Ovary (tissue), 9 donors: ENCODE measurements around the gene SVOP. TPM values are rescaled to one million over a fixed set of nuclear protein-coding genes. Genes with fewer than 3 reads are reported as not detected.

ENCODE experiments used
- DNase-seq, 5 donors: peaks; one replicate each; pipeline ENCODE4 v3.0.0-alpha.2; 2019 to 2020
- H3K27ac ChIP-seq, 2 donors: fragments of 200-600 bp; one replicate each; pipeline versions ENCODE4 v1.5.1 to v1.8.0; 2019 to 2022
- H3K27me3 ChIP-seq: fragments of 200-600 bp; one replicate; pipeline ENCODE4 v1.8.0; 2022
- H3K36me3 ChIP-seq: fragments of 200-600 bp; sonication (generic); one replicate; pipeline ENCODE4 v1.5.1; 2019
- H3K4me1 ChIP-seq: one replicate; pipeline ENCODE4 v1.8.1; 2013; ENCODE audit warnings: mild to moderate bottlenecking, moderate library complexity; ENCODE audit not compliant: insufficient read depth
- H3K4me3 ChIP-seq: fragments of 200-600 bp; sonication (generic); one replicate; pipeline ENCODE4 v1.5.1; 2017
- H3K9me3 ChIP-seq, 2 donors: fragments of 200-600 bp in 1 of 2; sonication (generic) in 1 of 2; one replicate each; pipeline versions ENCODE4 v1.5.1 to v1.8.1; 2013 to 2019; ENCODE audit warnings: mild to moderate bottlenecking in 1 of 2, moderate library complexity in 1 of 2
- CTCF ChIP-seq, 3 donors: fragments of 450-650 bp in 2 of 3; fragments of 200-600 bp in 1 of 3; IDR thresholded peaks; one replicate each; pipeline versions ENCODE4 v1.5.1 to v1.8.0; 2016 to 2022; ENCODE audit warnings: antibody characterized with exemption in 3 of 3, mild to moderate bottlenecking in 1 of 3
- EP300 ChIP-seq: sonication (generic); formaldehyde crosslinking; IDR thresholded peaks from one replicate; pipeline ENCODE4 v1.6.1; 2017; ENCODE audit warnings: antibody characterized with exemption
- POLR2A ChIP-seq: fragments of 450-650 bp; IDR thresholded peaks from one replicate; pipeline ENCODE4 v1.6.1; 2017; ENCODE audit warnings: antibody characterized with exemption, mild to moderate bottlenecking, moderate library complexity
- WGBS, 3 donors: extraction: QIAGEN DNeasy Blood & Tissue Kit in 1 of 3; methylation state at CpG; one replicate each; pipeline versions ENCODE4 v1.1.5 to v1.1.7; 2013 to 2017; 5-methylcytosine and 5-hydroxymethylcytosine counted together
- intact Hi-C, 4 donors: fragments of 100-400 bp; cut with DNase I; formaldehyde crosslinking; loops; one replicate each; pipeline versions ENCODE4 v1.11.0 to v1.15.1; 2022 to 2023
- polyA plus RNA-seq, 2 donors: library from polyadenylated mRNA; stranded (reverse); fragments of 200-250 nt in 1 of 2; fragments of 350-450 nt in 1 of 2; fragmentation: Illumina TruSeq in 1 of 2; extraction: RNeasy Lipid Tissue Mini Kit (QIAGEN cat#74804) in 1 of 2; gene quantifications; one replicate each; pipeline ENCODE4 v1.2.3, GENCODE V29; 2013 to 2014
- total RNA-seq, 7 donors: library from RNA; depleted of rRNA in 2 of 7; stranded (reverse); fragments of >200 nt in 2 of 7; fragmentation: NEBNext Ultra II Directional in 3 of 7; extraction: Animal tissue kit (Norgen Biotek cat#: 25700) in 3 of 7; gene quantifications; one replicate each; pipeline versions ENCODE4 v1.1.0 to v1.2.4, GENCODE V29; 2016 to 2023
- donor health status: DM: no; HTN: no; CAD: no; lungs with moderate emphysema.
- donor health status: DM: no; HTN: no; CAD: no.
- donor health status: Bipolar disorder and iron deficiency.
- donor health status: DM: yes; HTN: yes; CAD: no.
- donor health status: DM: no; HTN: no; CAD: no.
- donor health status: DM: yes; HTN: yes; CAD: no.

The SVOP gene
- total and polyA plus RNA-seq, 9 donors = not detected

GRCh38 chr12:108955225-108955835 lies 65.5 kb downstream of the SVOP start:
- Histone ChIP-seq H3K27me3 (no peaks in the 10 kb centered on the region), H3K9me3 (no peaks in the 10 kb centered on the region), H3K4me3 (no peak overlapping the region), H3K4me1 (no peaks in the 10 kb centered on the region), H3K36me3 (no peaks in the 10 kb centered on the region), H3K27ac (no peak overlapping the region)
- intact Hi-C loops = loop anchor here in 1 of 4 donors (10.0 kb wide), 2 partner anchors 141 to 391 kb away; partner anchors contain the start of genes ISCU and SART3
- TF ChIP-seq POLR2A = no peak
- TF ChIP-seq EP300 = no peak
- TF ChIP-seq CTCF (IDR thresholded peaks at IDR 0.05) = no peak
- WGBS, 3 donors = 21 to 27% (median 23%) methylated on average over 6 of the region's 6 CpGs
- DNase-seq = no peak

GRCh38 chr12:108950991-108951739 lies 69.7 kb downstream of the SVOP start:
- WGBS, 3 donors = 15 to 20% (median 15%) methylated on average over 12 of the region's 12 CpGs
- TF ChIP-seq EP300 (no peak), CTCF (IDR thresholded peaks at IDR 0.05) (peak; percentile 62 to 88 (median 66))
- H3K4me1 ChIP-seq = no peaks in the 10 kb centered on the region
- H3K4me3 ChIP-seq = no peak overlapping the region
- peak; percentile 38 to 76 (median 72) for DNase-seq
- H3K27me3 ChIP-seq = no peaks in the 10 kb centered on the region
- no peaks in the 10 kb centered on the region for H3K9me3 ChIP-seq
- no peak overlapping the region for H3K27ac ChIP-seq
- no peaks in the 10 kb centered on the region for H3K36me3 ChIP-seq
- intact Hi-C loops = loop anchor here in 2 of 4 donors (5.0 to 10.0 kb wide), 3 partner anchors 89 to 386 kb away; partner anchors contain the start of genes ISCU (in 1 of the 2) and SART3 (in 1 of the 2)

- 93 to 100% (median 96%) methylated on average over 1 of the region's 1 CpG for WGBS, 3 donors
- Histone ChIP-seq H3K27ac (no peak overlapping the region), H3K36me3 (no peaks in the 10 kb centered on the region), H3K4me3 (no peak overlapping the region), H3K27me3 (no peaks in the 10 kb centered on the region), H3K4me1 (no peaks in the 10 kb centered on the region), H3K9me3 (no peaks in the 10 kb centered on the region)
- intact Hi-C loops = loop anchor here in 2 of 4 donors (5.0 to 10.0 kb wide), 4 partner anchors 88 to 385 kb away; partner anchors contain the start of genes ISCU (in 1 of the 2) and SART3 (in 1 of the 2)
- TF ChIP-seq CTCF (IDR thresholded peaks at IDR 0.05) (no peak), EP300 (no peak), POLR2A (no peak)
- no peak for DNase-seq
Observed at GRCh38 chr12:108949976-108950375, 70.9 kb downstream of the SVOP start.

- no peaks in the 10 kb centered on the region for H3K4me1 ChIP-seq
- TF ChIP-seq EP300 = no peak
- TF ChIP-seq CTCF (IDR thresholded peaks at IDR 0.05) = no peak
- TF ChIP-seq POLR2A = no peak
- intact Hi-C loops = loop anchor here in 1 of 4 donors (10.0 kb wide), 1 partner anchor 284 kb away; no protein-coding TSS in a partner anchor
- no peak overlapping the region for H3K4me3 ChIP-seq
- H3K9me3 ChIP-seq = no peaks in the 10 kb centered on the region
- DNase-seq = no peak
- H3K36me3 ChIP-seq = no peaks in the 10 kb centered on the region
- no peak overlapping the region for H3K27ac ChIP-seq
- H3K27me3 ChIP-seq = no peaks in the 10 kb centered on the region
Observed at GRCh38 chr12:108948367-108948766, 72.5 kb downstream of the SVOP start.
